CD4-positive, CD25-positive, alpha-beta regulatory T cell (primary cell): ENCODE results near the gene RNF10. TPM values are rescaled to one million over a fixed set of nuclear protein-coding genes. Genes with fewer than 3 reads are reported as not detected.
A peak's percentile ranks its signal among the peaks of the same experiment; 100 is the strongest.

Experiments used
- ATAC-seq, 2 donors: fragments of 150-1000 bp; cut with Tn5 transposase; one replicate each; pipeline ENCODE4 v1.10.0; 2021; ENCODE audit warnings: low read depth in 2 of 2, moderate number of reproducible peaks in 2 of 2, moderate library complexity in 1 of 2
- DNase-seq, 3 donors: peaks; one replicate each; pipeline versions ENCODE4 v3.0.0 to v3.0.0-alpha.2; 2012 to 2022; ENCODE audit warnings: mixed read lengths in 1 of 3
- H3K27ac ChIP-seq: one replicate; pipeline ENCODE4 v1.7.0; 2013; ENCODE audit warnings: mild to moderate bottlenecking, low read length; ENCODE audit not compliant: insufficient read depth, poor library complexity, severe bottlenecking
- H3K27me3 ChIP-seq: one replicate; pipeline ENCODE4 v1.7.0; 2013; ENCODE audit warnings: low read length; ENCODE audit not compliant: control insufficient read depth, insufficient read depth
- H3K36me3 ChIP-seq: one replicate; pipeline ENCODE4 v1.7.0; 2013; ENCODE audit warnings: mild to moderate bottlenecking, low read length, moderate library complexity; ENCODE audit not compliant: control insufficient read depth, insufficient read depth
- H3K4me1 ChIP-seq: 2 replicates; pipeline ENCODE4 v1.7.0; 2013; ENCODE audit warnings: mild to moderate bottlenecking, low read length; ENCODE audit not compliant: insufficient read depth, control insufficient read depth, poor library complexity, severe bottlenecking
- H3K4me3 ChIP-seq: one replicate; pipeline ENCODE4 v1.7.0; 2013; ENCODE audit warnings: low read depth, mild to moderate bottlenecking, low read length, moderate library complexity
- H3K9me3 ChIP-seq, 2 experiments: 1 replicate in 1 of 2; 2 replicates in 1 of 2; pipeline ENCODE4 v1.7.0; 2013; ENCODE audit warnings: low read length in 2 of 2, mild to moderate bottlenecking in 1 of 2, moderate library complexity in 1 of 2; ENCODE audit not compliant: control insufficient read depth in 2 of 2
- H3K27ac Mint-ChIP-seq, 3 donors: one replicate each; pipeline ENCODE4 v1.8.0; 2020 to 2022; ENCODE audit warnings: mild to moderate bottlenecking in 3 of 3, mixed read lengths in 3 of 3, moderate library complexity in 2 of 3
- H3K27me3 Mint-ChIP-seq: one replicate; pipeline ENCODE4 v1.8.0; 2022; ENCODE audit warnings: mild to moderate bottlenecking, mixed read lengths
- H3K36me3 Mint-ChIP-seq: one replicate; pipeline ENCODE4 v1.8.0; 2020; ENCODE audit warnings: mixed read lengths
- H3K4me1 Mint-ChIP-seq, 4 donors: one replicate each; pipeline ENCODE4 v1.8.0; 2020 to 2022; ENCODE audit warnings: mixed read lengths in 4 of 4, mild to moderate bottlenecking in 1 of 4
- H3K4me3 Mint-ChIP-seq, 4 donors: one replicate each; pipeline ENCODE4 v1.8.0; 2020 to 2022; ENCODE audit warnings: mild to moderate bottlenecking in 4 of 4, mixed read lengths in 4 of 4, moderate library complexity in 3 of 4
- H3K9me3 Mint-ChIP-seq, 7 donors: one replicate each; pipeline ENCODE4 v1.8.0; 2020 to 2022; ENCODE audit warnings: mixed read lengths in 7 of 7, mild to moderate bottlenecking in 3 of 7, moderate library complexity in 2 of 7
- polyA plus RNA-seq, 4 donors: library from polyadenylated mRNA; unstranded; fragments of 300-500 nt; fragmentation: Illumina TruSeq; gene quantifications; one replicate each; pipeline ENCODE4 v1.2.3, GENCODE V29; 2021
- total RNA-seq: library from RNA; stranded (reverse); gene quantifications from one replicate; pipeline ENCODE4 v1.2.3, GENCODE V29; 2022

The RNF10 gene
- total and polyA plus RNA-seq, 5 donors from 2014 or later = 106 to 434 (median 121) TPM

DNA sequence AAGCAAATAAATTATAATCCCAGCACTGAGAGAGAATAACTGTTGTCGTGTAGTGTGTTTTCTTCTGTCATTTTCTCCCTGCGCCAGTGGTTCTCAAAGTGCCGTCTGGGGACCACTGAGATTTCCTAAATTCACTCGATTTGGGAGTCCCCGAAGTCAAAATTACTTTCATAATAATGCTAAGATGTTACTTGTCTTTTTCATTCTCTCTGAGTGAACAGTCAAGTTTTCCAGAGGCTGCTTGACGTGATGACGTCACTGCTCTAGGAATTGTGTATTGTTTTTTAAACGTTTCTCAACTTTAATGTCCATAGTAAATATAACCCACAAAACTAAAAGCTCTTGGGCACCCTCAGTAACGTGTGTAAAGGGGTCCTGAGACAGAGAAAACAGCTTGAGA is 47.8 kb downstream of the RNF10 start:
- Histone ChIP-seq H3K36me3 (peaks cover 22% of the 10 kb centered on the region), H3K4me3 (peak overlapping the region; percentile 87), H3K9me3 (no peaks in the 10 kb centered on the region), H3K27ac (peak overlapping the region; percentile 64), H3K27me3 (peaks cover 4% of the 10 kb centered on the region), H3K4me1 (peaks cover 40% of the 10 kb centered on the region)
- peak overlapping the region; percentile 90 to 99 (median 98) for H3K4me3 Mint-ChIP-seq
- peaks cover 32% of the 10 kb centered on the region for H3K27me3 Mint-ChIP-seq
- no peak for DNase-seq
- H3K27ac Mint-ChIP-seq = peak overlapping the region in 2 of 3 donors; percentile 96 to 98
- peaks cover 5% of the 10 kb centered on the region for H3K36me3 Mint-ChIP-seq
- no peak for ATAC-seq
- peaks cover 7 to 52% (median 28%) of the 10 kb centered on the region in 4 donors for H3K4me1 Mint-ChIP-seq
- no peaks in the 10 kb centered on the region for H3K9me3 Mint-ChIP-seq

DNA sequence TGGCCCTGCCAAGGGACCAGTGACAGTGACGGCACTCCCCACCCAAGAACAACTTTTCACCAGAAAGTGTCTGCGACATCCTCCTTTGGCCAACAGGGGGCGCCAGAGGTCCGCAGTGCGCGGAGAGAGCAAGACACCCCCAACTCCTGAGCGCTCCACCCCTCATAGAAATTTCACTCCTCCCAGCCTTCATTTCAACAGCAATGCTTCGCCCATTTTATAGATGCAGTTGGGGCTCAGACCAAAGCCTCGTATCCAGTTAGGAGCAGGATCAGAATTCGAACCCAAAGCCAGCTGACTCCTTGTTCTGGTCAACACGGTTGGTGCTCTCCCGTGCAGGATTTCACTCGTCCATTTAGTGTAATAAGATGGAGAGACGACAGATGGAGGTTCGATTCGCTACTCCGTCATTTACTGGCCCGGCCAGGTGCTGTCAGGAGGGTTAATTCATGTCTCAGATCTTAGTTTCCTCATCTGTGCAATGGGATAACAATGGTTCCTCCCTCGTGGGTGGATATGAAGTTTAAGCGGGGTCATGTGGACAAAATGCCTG is 49.4 kb downstream of the RNF10 start:
- DNase-seq (peak; percentile 67 to 74 (median 73)), ATAC-seq (peak; percentile 29 to 46)
- peak overlapping the region; percentile 51 for H3K4me3 ChIP-seq
- H3K9me3 Mint-ChIP-seq = no peaks in the 10 kb centered on the region
- H3K27me3 Mint-ChIP-seq = peaks cover 42% of the 10 kb centered on the region
- peaks cover 7 to 52% (median 25%) of the 10 kb centered on the region in 4 donors for H3K4me1 Mint-ChIP-seq
- peak overlapping the region; percentile 8 to 78 (median 48) for H3K27ac Mint-ChIP-seq
- peak overlapping the region; percentile 54 to 90 (median 83) for H3K4me3 Mint-ChIP-seq
- H3K27me3 ChIP-seq = peaks cover 4% of the 10 kb centered on the region
- H3K4me1 ChIP-seq = peaks cover 40% of the 10 kb centered on the region
- no peaks in the 10 kb centered on the region for H3K36me3 Mint-ChIP-seq
- H3K36me3 ChIP-seq = peaks cover 9% of the 10 kb centered on the region
- no peak overlapping the region for H3K27ac ChIP-seq
- H3K9me3 ChIP-seq = no peaks in the 10 kb centered on the region

DNA sequence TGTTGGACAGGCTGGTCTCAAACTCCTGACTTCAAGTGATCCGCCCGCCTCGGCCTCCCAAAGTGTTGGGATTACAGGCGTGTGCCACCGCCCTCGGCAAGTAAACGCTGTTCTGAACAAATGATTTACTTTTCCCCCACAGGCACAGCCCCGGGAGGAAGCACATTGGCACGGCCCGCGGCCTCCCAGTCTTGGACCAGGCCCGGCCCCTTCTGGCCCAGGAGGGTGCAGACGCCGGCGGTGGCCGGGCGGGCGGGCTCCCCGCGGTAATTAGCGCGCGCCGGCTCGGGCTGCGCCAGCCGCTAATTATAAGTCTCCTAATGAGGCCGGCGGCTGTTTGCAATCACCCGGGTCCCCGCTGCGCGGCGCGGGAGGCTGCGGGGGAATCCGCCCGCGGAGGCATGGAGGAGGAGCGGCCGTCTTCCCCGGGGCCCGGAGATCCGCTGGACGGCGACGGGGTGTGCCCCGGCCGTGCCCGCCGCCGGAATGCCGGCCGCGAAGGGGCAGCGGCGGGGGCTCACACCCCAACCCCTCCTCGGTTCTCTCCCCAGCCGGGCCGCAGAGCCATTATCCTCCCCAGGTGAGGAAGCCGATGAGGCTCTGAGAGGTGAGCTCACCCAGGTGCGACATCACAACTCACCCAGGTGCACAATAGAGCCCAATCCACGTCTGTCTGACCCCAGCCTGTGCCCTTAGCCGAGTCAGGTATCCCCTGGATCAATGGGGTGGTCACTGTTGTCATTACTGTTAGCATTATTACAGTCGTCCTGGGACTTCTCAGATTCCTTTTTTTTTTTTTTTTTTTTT is 50.4 kb downstream of the RNF10 start:
- Histone ChIP-seq H3K27ac (no peak overlapping the region), H3K36me3 (no peaks in the 10 kb centered on the region), H3K9me3 (no peaks in the 10 kb centered on the region), H3K27me3 (peaks cover 4% of the 10 kb centered on the region), H3K4me3 (no peak overlapping the region), H3K4me1 (peaks cover 40% of the 10 kb centered on the region)
- Mint-ChIP-seq H3K4me3 (peak overlapping the region; percentile 76 to 90 (median 80)), H3K27me3 (peaks cover 42% of the 10 kb centered on the region), H3K27ac (no peak overlapping the region), H3K4me1 (peaks cover 7 to 47% (median 25%) of the 10 kb centered on the region in 4 donors), H3K9me3 (no peaks in the 10 kb centered on the region), H3K36me3 (no peaks in the 10 kb centered on the region)
- DNase-seq (peak; percentile 45 to 58 (median 53)), ATAC-seq (peak; percentile 16 to 24)

DNA sequence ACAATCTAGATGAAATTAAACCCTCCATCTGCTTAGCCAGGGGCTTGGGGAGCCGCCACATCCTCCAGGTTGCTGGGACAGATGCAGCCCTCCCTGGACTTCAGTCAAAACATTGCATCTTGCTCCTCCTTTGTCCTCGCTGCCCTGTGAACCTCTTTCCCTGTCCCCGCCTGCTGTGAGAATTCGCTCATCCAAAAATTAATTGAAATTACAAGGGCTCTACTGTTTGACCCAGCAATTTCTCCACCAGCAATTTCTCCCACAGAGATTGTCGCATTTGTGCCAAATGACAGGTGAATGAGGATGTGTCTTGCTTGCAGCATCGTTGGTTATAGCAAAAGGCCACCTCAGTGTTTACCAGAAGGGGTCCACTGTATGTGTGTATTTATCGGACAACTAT is 52.0 kb downstream of the RNF10 start:
- H3K27me3 Mint-ChIP-seq = peaks cover 48% of the 10 kb centered on the region
- DNase-seq (no peak), ATAC-seq (no peak)
- H3K27ac ChIP-seq = no peak overlapping the region
- H3K9me3 ChIP-seq = no peaks in the 10 kb centered on the region
- H3K27me3 ChIP-seq = peaks cover 4% of the 10 kb centered on the region
- H3K36me3 ChIP-seq = no peaks in the 10 kb centered on the region
- no peaks in the 10 kb centered on the region for H3K9me3 Mint-ChIP-seq
- H3K4me3 ChIP-seq = no peak overlapping the region
- peaks cover 7 to 30% (median 16%) of the 10 kb centered on the region in 4 donors for H3K4me1 Mint-ChIP-seq
- no peaks in the 10 kb centered on the region for H3K36me3 Mint-ChIP-seq
- H3K4me3 Mint-ChIP-seq = peak overlapping the region in 2 of 4 donors; percentile 4 to 28
- peaks cover 28% of the 10 kb centered on the region for H3K4me1 ChIP-seq
- H3K27ac Mint-ChIP-seq = no peak overlapping the region

DNA sequence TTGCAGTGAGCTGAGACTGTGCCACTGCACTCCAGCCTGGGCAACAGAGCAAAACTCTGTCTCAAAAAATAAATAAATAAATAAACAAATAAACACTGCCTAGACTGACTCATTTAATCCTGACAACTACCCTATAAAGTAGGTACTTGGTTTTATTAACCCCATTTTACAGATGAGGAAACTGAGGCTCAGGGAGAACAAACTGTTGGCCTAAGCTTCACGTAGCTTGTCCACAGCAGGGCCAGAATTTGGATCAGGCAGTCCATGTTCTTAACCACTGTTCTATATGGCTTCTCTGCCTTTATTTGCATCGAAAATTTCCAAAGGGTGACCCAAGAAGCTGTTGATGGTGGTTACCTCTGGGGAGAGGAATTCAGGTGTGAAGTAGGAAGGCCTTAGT is 52.7 kb downstream of the RNF10 start:
- peaks cover 7 to 23% (median 11%) of the 10 kb centered on the region in 4 donors for H3K4me1 Mint-ChIP-seq
- peaks cover 51% of the 10 kb centered on the region for H3K27me3 Mint-ChIP-seq
- no peak for ATAC-seq

DNA sequence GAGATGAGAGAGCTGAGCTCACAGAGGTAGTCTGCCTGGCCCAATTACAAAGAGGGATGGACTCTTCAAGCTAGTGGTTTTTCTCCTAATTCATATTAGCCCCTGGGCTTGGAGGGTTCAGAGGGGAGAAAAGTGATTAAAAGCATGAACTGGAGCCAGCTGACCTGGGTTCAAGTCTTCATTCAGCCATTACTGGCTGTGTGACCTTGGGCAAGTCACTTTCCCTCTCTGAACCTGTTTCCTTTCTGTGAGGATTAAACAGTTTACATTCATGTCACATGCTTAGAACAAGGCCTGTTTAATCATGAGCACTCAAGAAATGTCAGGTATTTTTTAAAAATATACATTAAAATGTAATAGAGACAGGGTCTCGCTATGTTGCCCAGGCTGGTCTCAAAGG is 54.2 kb downstream of the RNF10 start:
- H3K4me1 Mint-ChIP-seq = peaks cover 4 to 14% (median 6%) of the 10 kb centered on the region in 4 donors
- H3K27me3 Mint-ChIP-seq = peaks cover 55% of the 10 kb centered on the region
- no peak overlapping the region for H3K4me3 Mint-ChIP-seq
- Histone ChIP-seq H3K4me3 (no peak overlapping the region), H3K27ac (no peak overlapping the region), H3K27me3 (peaks cover 4% of the 10 kb centered on the region), H3K4me1 (peaks cover 16% of the 10 kb centered on the region), H3K36me3 (no peaks in the 10 kb centered on the region), H3K9me3 (no peaks in the 10 kb centered on the region)
- DNase-seq = no peak
- no peak overlapping the region for H3K27ac Mint-ChIP-seq
- ATAC-seq = no peak
- H3K9me3 Mint-ChIP-seq = peaks cover 0 to 1% (median 0%) of the 10 kb centered on the region in 7 donors
- H3K36me3 Mint-ChIP-seq = no peaks in the 10 kb centered on the region

More for the DNA sequence above, 52.7 kb downstream of the RNF10 start:
- H3K9me3 Mint-ChIP-seq = peaks cover 0 to 1% (median 0%) of the 10 kb centered on the region in 7 donors
- no peak for DNase-seq
- Histone ChIP-seq H3K9me3 (no peaks in the 10 kb centered on the region), H3K4me1 (peaks cover 22% of the 10 kb centered on the region), H3K27ac (no peak overlapping the region), H3K4me3 (no peak overlapping the region), H3K27me3 (peaks cover 4% of the 10 kb centered on the region), H3K36me3 (no peaks in the 10 kb centered on the region)
- peak overlapping the region in 1 of 3 donors; percentile 20 for H3K27ac Mint-ChIP-seq
- peak overlapping the region in 1 of 4 donors; percentile 19 for H3K4me3 Mint-ChIP-seq
- no peaks in the 10 kb centered on the region for H3K36me3 Mint-ChIP-seq

DNA sequence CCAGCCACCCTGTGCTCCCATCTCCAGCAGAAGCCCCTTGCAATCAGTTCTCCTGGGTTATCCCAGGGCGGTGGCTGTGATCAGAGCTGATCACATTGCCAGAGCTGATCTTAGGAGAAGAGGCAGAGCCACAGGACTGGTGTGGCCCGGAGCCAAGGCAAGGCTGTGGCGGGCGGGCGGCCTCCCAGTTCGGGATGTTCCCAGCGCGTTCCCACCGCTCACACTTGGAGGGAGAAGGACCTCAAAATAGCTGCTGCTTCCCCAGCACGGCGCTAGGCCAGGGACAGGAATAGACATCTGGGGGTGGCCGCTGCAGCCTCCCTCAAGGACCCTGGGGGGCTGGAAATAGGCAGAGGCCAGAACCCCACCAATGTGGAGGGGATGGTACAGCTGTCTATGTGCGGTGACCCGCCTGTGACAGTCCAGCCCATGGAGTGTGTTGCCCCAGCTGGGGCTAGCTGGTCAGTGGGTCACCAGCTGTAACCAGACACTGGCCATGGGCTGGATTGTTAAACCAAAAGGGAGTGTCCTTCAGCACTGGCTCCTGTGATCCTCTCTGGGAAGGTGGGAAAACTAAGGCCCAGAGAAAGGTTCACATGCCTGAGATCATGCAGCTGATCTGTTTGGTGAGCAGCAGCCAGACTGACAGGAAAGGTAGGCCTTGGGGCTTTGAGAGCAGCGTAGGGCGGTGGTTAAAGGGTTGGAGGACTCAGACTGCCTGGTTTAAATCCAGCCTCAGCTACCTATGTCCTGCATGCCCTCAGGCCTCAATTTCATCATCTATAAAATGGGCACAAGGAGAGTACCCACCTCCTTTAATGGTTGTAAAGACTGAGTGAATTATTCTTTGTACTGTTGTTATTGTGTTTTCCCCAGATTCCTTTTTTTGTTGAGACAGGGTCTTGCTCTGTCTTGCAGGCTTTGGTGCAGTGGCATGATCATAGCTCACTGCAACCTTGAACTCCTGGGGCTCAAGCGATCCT is 55.1 kb downstream of the RNF10 start:
- peaks cover 46% of the 10 kb centered on the region for H3K27me3 Mint-ChIP-seq
- DNase-seq = no peak
- H3K27ac ChIP-seq = no peak overlapping the region
- no peaks in the 10 kb centered on the region for H3K27me3 ChIP-seq
- ATAC-seq = no peak
- H3K4me3 ChIP-seq = no peak overlapping the region
- H3K9me3 Mint-ChIP-seq = peaks cover 0 to 1% (median 0%) of the 10 kb centered on the region in 7 donors
- no peaks in the 10 kb centered on the region for H3K36me3 ChIP-seq
- H3K4me1 ChIP-seq = peaks cover 7% of the 10 kb centered on the region
- no peak overlapping the region for H3K27ac Mint-ChIP-seq
- H3K36me3 Mint-ChIP-seq = no peaks in the 10 kb centered on the region
- peaks cover 0 to 6% (median 0%) of the 10 kb centered on the region in 4 donors for H3K4me1 Mint-ChIP-seq
- H3K4me3 Mint-ChIP-seq = no peak overlapping the region
- H3K9me3 ChIP-seq = no peaks in the 10 kb centered on the region
